ENCODE data around the gene RGS3. TPM values are rescaled to one million over a fixed set of nuclear protein-coding genes. Genes with fewer than 3 reads are reported as not detected.

Gene RGS3
- total RNA-seq, 1 experiment from 2014 or later = 71.1 TPM

- peaks cover 18% of the 10 kb centered on the region for H3K4me1 ChIP-seq
- ChIA-PET POLR2A (no interaction called here), CTCF (no interaction called here)
- H3K4me3 ChIP-seq (ENCODE audit: low read depth, low read length) = no peak overlapping the region
- Mint-ChIP-seq H3K27ac (ENCODE audit: unreplicated experiment) (no peak overlapping the region), H3K4me3 (ENCODE audit: unreplicated experiment) (no peak overlapping the region), H3K9me3 (ENCODE audit: unreplicated experiment) (no peaks in the 10 kb centered on the region), H3K4me1 (ENCODE audit: low read depth, unreplicated experiment) (peaks cover 8% of the 10 kb centered on the region), H3K36me3 (ENCODE audit: insufficient read depth, unreplicated experiment) (peaks cover 68% of the 10 kb centered on the region), H3K27me3 (ENCODE audit: insufficient read depth, unreplicated experiment) (no peaks in the 10 kb centered on the region)
- BruUV-seq (replicated peaks) = no TSS peak
- no peaks in the 10 kb centered on the region for H3K36me3 ChIP-seq (ENCODE audit: control insufficient read depth, insufficient read depth, low read length)
- intact Hi-C loops (cut with micrococcal nuclease; ENCODE audit: unreplicated experiment) = no loop called here
- no peak for TF ChIP-seq CTCF (IDR thresholded peaks at IDR 0.05; ENCODE audit: insufficient read depth in 1 of 2, low read depth in 1 of 2, low read length in 1 of 2, severe bottlenecking in 1 of 2, unreplicated experiment in 1 of 2)
- H3K27me3 ChIP-seq (replicated peaks; ENCODE audit: control insufficient read depth, insufficient read depth, low read length) = no peaks in the 10 kb centered on the region
- no peaks in the 10 kb centered on the region for H3K9me3 ChIP-seq
- DNase-seq = no peak
Measured at GRCh38 chr9:113533335-113534225, 70.1 kb downstream of the RGS3 start.

GRCh38 chr9:113535756-113536155, 72.2 kb downstream of the RGS3 start:
- intact Hi-C loops (cut with micrococcal nuclease; ENCODE audit: unreplicated experiment) = no loop called here
- H3K27me3 ChIP-seq (replicated peaks; ENCODE audit: control insufficient read depth, insufficient read depth, low read length) = no peaks in the 10 kb centered on the region

GRCh38 chr9:113536166-113536482, 72.6 kb downstream of the RGS3 start:
- DNase-seq = no peak
- Histone ChIP-seq H3K27me3 (replicated peaks; ENCODE audit: control insufficient read depth, insufficient read depth, low read length) (no peaks in the 10 kb centered on the region), H3K9me3 (no peaks in the 10 kb centered on the region), H3K4me3 (ENCODE audit: low read depth, low read length) (no peak overlapping the region), H3K4me1 (peaks cover 7% of the 10 kb centered on the region; the same call in 1 of the 2 replicates), H3K36me3 (ENCODE audit: control insufficient read depth, insufficient read depth, low read length) (no peaks in the 10 kb centered on the region)
- Mint-ChIP-seq H3K4me1 (ENCODE audit: low read depth, unreplicated experiment) (no peaks in the 10 kb centered on the region), H3K36me3 (ENCODE audit: insufficient read depth, unreplicated experiment) (peaks cover 50% of the 10 kb centered on the region), H3K4me3 (ENCODE audit: unreplicated experiment) (no peak overlapping the region), H3K9me3 (ENCODE audit: unreplicated experiment) (no peaks in the 10 kb centered on the region), H3K27ac (ENCODE audit: unreplicated experiment) (no peak overlapping the region), H3K27me3 (ENCODE audit: insufficient read depth, unreplicated experiment) (no peaks in the 10 kb centered on the region)
- intact Hi-C loops (cut with micrococcal nuclease; ENCODE audit: unreplicated experiment) = no loop called here
- no TSS peak for BruUV-seq (replicated peaks)
- ChIA-PET CTCF (no interaction called here), POLR2A (interaction anchor here (0.7 kb wide), 1 partner anchor 54 kb away, joined by 3 read pairs; no protein-coding TSS in a partner anchor)
- no peak for TF ChIP-seq CTCF (IDR thresholded peaks at IDR 0.05; ENCODE audit: insufficient read depth in 1 of 2, low read depth in 1 of 2, low read length in 1 of 2, severe bottlenecking in 1 of 2, unreplicated experiment in 1 of 2)

More at GRCh38 chr9:113535756-113536155, 72.2 kb downstream of the RGS3 start:
- BruUV-seq (replicated peaks) = no TSS peak
- Histone ChIP-seq H3K36me3 (ENCODE audit: control insufficient read depth, insufficient read depth, low read length) (no peaks in the 10 kb centered on the region), H3K9me3 (no peaks in the 10 kb centered on the region), H3K4me3 (ENCODE audit: low read depth, low read length) (no peak overlapping the region), H3K4me1 (peaks cover 4% of the 10 kb centered on the region; the same call in 1 of the 2 replicates)
- H3K27ac Mint-ChIP-seq (ENCODE audit: unreplicated experiment) = no peak overlapping the region
- no peaks in the 10 kb centered on the region for H3K27me3 Mint-ChIP-seq (ENCODE audit: insufficient read depth, unreplicated experiment)
- CTCF ChIA-PET = no interaction called here
- H3K4me1 Mint-ChIP-seq (ENCODE audit: low read depth, unreplicated experiment) = no peaks in the 10 kb centered on the region
- no peak for TF ChIP-seq CTCF (IDR thresholded peaks at IDR 0.05; ENCODE audit: insufficient read depth in 1 of 2, low read depth in 1 of 2, low read length in 1 of 2, severe bottlenecking in 1 of 2, unreplicated experiment in 1 of 2)
- POLR2A ChIA-PET = no interaction called here
- DNase-seq = no peak
- H3K36me3 Mint-ChIP-seq (ENCODE audit: insufficient read depth, unreplicated experiment) = peaks cover 51% of the 10 kb centered on the region
- H3K9me3 Mint-ChIP-seq (ENCODE audit: unreplicated experiment) = no peaks in the 10 kb centered on the region
- no peak overlapping the region for H3K4me3 Mint-ChIP-seq (ENCODE audit: unreplicated experiment)
